ENCODE results near the gene WDR62. TPM values are rescaled to one million over a fixed set of nuclear protein-coding genes. Genes with fewer than 3 reads are reported as not detected.

Gene WDR62
- total and polyA plus RNA-seq, 8 donors, result 0.12 to 0.49 (median 0.37) TPM

DNA sequence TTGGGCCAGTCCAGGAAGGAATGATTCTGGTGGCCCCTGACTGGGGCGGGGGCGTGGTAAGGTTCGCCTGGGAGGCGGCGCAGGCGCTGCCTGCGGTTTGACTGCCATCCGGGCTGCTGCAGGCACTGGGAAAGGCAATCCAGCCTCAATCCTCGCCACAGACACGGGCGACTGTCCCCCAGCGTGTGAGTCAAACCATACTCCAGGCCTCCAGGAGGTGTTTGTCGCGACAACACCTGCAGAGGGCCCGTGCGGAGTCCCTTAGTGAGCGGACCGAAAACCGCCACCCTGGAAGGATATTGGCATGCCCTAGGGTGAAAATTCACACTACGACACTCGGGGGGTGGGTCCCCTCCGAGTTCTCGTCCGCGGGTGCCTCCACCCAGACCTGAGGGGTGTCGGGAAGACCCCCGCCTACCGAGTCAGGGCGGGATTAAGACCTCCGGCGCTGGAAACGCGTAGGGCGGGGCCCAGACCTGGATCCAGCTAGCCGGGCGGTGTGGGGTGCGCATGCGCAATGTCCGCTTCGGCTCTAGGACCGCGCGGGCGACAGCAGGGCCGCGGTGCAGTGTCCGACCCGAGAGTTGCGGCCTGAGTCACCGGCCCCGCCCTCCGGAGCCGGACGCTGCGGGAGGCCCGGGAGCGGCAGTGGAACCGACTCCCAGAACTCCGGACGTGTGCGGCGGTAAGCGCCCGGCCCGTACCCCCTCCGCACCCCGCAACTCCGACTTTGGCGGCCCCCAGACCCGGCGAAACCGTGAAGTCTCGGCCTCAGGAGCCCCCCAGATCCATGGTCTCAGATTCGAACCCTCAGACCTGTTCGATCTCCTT lies 85.0 kb downstream of the WDR62 start, which contains the start of gene CAPNS1:
Gene CAPNS1 (plus strand): TSS at position 594 of the 831 bp plus-strand sequence. CDS start 946 bp downstream, outside the sequence.
- ATAC-seq, result peak; percentile 88 to 95 (median 92)
- intact Hi-C loops (cut with DNase I), result no loop called here
- no peak for FAIRE-seq
- H3K9me3 ChIP-seq, result no peaks in the 10 kb centered on the region
- TF ChIP-seq, protein P1, sequence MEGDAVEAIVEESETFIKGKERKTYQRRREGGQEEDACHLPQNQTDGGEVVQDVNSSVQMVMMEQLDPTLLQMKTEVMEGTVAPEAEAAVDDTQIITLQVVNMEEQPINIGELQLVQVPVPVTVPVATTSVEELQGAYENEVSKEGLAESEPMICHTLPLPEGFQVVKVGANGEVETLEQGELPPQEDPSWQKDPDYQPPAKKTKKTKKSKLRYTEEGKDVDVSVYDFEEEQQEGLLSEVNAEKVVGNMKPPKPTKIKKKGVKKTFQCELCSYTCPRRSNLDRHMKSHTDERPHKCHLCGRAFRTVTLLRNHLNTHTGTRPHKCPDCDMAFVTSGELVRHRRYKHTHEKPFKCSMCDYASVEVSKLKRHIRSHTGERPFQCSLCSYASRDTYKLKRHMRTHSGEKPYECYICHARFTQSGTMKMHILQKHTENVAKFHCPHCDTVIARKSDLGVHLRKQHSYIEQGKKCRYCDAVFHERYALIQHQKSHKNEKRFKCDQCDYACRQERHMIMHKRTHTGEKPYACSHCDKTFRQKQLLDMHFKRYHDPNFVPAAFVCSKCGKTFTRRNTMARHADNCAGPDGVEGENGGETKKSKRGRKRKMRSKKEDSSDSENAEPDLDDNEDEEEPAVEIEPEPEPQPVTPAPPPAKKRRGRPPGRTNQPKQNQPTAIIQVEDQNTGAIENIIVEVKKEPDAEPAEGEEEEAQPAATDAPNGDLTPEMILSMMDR (IDR thresholded peaks at IDR 0.05), result no peak
- peak; percentile 96 to 99 (median 97) for DNase-seq
- 0% methylated on average over 64 to 75 of the region's 75 CpGs for WGBS, 2 donors
- H3K27ac ChIP-seq, result peak within 1 kb of the TSS; percentile 86 to 97 (median 96)
- H3K4me1 ChIP-seq, result peaks cover 0 to 18% (median 0%) of the 10 kb centered on the region in 3 donors
- H3K36me3 ChIP-seq, result peaks cover 0 to 17% (median 0%) of the 10 kb centered on the region in 3 donors
- peak within 1 kb of the TSS; percentile 68 to 95 (median 80) for H3K4me3 ChIP-seq
- no peaks in the 10 kb centered on the region for H3K27me3 ChIP-seq

GRCh38 chr19:36140304-36141038 lies 85.8 kb downstream of the WDR62 start:
- DNase-seq, result peak in 5 of 6 donors; percentile 45 to 81 (median 56)
- 0 to 1% methylated on average over 31 of the region's 31 CpGs for WGBS, 2 donors
- intact Hi-C loops (cut with DNase I), result no loop called here
- no peaks in the 10 kb centered on the region for H3K9me3 ChIP-seq
- peaks cover 0 to 22% (median 5%) of the 10 kb centered on the region in 3 donors for H3K36me3 ChIP-seq
- no peak for FAIRE-seq
- peak overlapping the region; percentile 68 to 95 (median 80) for H3K4me3 ChIP-seq
- peak; percentile 20 to 37 (median 22) for ATAC-seq
- H3K27me3 ChIP-seq, result no peaks in the 10 kb centered on the region
- TF ChIP-seq, protein P1 (IDR thresholded peaks at IDR 0.05), result no peak
- H3K27ac ChIP-seq, result peak overlapping the region; percentile 86 to 97 (median 96)
- H3K4me1 ChIP-seq, result peaks cover 0 to 18% (median 0%) of the 10 kb centered on the region in 3 donors

DNA sequence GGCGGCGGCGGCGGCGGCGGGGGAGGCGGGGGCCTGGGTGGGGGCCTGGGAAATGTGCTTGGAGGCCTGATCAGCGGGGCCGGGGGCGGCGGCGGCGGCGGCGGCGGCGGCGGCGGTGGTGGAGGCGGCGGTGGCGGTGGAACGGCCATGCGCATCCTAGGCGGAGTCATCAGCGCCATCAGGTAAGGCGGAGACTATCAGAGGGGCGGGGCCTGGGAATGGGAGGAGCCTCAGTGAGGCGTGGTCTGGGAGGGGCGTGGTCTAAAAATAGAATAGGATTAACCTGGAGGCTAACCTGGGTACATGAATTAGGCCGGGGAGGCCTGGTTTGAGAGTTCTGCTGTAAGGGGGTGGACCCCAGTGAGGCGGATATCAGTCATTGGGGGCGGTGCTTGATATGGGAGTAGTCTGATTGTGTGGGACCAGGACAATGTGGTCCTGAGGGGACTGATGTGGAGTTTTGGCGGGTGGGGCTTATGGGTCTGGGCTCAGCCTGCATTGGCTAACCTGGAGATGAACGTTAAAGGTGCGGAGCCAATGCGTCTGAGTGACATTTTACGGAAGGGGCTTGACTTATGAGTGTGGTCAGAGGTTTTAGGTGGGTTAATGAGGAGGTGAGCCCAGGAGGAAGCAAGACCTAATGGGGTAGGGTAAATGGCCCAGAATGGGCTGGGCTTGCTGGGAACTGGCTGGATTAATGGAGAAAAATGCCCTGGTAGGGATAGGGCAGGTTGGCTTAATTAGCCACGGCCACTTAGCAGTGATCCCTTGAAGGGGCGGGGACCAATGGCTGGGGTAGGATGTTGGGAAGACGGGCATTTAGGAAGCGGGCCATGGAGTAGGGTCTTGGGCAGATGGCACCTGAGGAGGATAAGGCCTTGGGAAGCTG lies 86.6 kb downstream of the WDR62 start:
- DNase-seq (peak; percentile 74 to 93 (median 92)), ATAC-seq (peak; percentile 65 to 82 (median 69)), FAIRE-seq (no peak)
- WGBS, 2 donors, result 22 to 24% methylated on average over 42 of the region's 42 CpGs
- H3K27ac ChIP-seq, result peak overlapping the region; percentile 86 to 97 (median 96)
- H3K9me3 ChIP-seq, result no peaks in the 10 kb centered on the region
- TF ChIP-seq, protein P1 (IDR thresholded peaks at IDR 0.05), result no peak
- peak overlapping the region; percentile 68 to 95 (median 80) for H3K4me3 ChIP-seq
- intact Hi-C loops (cut with DNase I), result no loop called here
- no peaks in the 10 kb centered on the region for H3K27me3 ChIP-seq
- H3K36me3 ChIP-seq, result peaks cover 4 to 30% (median 11%) of the 10 kb centered on the region in 3 donors
- H3K4me1 ChIP-seq, result peaks cover 0 to 18% (median 0%) of the 10 kb centered on the region in 3 donors

DNA sequence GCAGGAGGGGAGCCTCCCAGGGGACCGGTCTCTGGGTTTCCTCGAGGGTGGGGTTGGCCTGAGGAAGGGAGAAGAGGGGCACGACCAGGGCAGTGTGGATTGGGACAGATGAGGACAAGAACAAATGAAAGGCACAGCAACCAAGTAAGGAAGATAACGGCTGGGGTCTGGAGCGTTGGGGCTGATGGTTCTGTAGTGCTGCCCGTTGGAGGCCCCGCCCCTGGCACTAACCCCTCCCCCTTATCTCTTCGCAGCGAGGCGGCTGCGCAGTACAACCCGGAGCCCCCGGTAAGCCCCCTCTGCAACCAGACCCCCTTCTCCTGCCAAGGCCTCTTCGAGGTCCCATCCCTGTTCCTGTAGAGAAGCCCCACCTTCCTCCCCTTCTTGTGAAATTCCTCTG lies 87.3 kb downstream of the WDR62 start:
- DNase-seq, result peak in 2 of 6 donors; percentile 40 to 45
- no peak for FAIRE-seq
- H3K4me3 ChIP-seq, result no peak overlapping the region
- TF ChIP-seq, protein P1 (IDR thresholded peaks at IDR 0.05), result no peak
- no peak overlapping the region for H3K27ac ChIP-seq
- H3K4me1 ChIP-seq, result peaks cover 0 to 15% (median 0%) of the 10 kb centered on the region in 3 donors
- H3K36me3 ChIP-seq, result peaks cover 4 to 38% (median 11%) of the 10 kb centered on the region in 3 donors
- intact Hi-C loops (cut with DNase I), result no loop called here
- H3K27me3 ChIP-seq, result no peaks in the 10 kb centered on the region
- H3K9me3 ChIP-seq, result no peaks in the 10 kb centered on the region
- no peak for ATAC-seq
- 96 to 100% methylated on average over 5 to 14 of the region's 14 CpGs for WGBS, 2 donors

All from pancreas (tissue), 10 donors.